ENCODE data around the gene CDK11A.
"Not testable (repeated sequence)": the region's sequence is repeated elsewhere in the genome, so short reads cannot be mapped to it uniquely, and the experiment has no call there.

The CDK11A gene

GRCh38 chr1:1754051-1754815, 30.1 kb upstream of the CDK11A start:
- no peak for DNase-seq (ENCODE audit: low spot score)

- DNase-seq (ENCODE audit: low spot score): no peak
Measured at GRCh38 chr1:1753607-1754005, 29.4 kb upstream of the CDK11A start.

- DNase-seq (ENCODE audit: low spot score): no peak
Measured at GRCh38 chr1:1752636-1753606, 28.8 kb upstream of the CDK11A start.

GRCh38 chr1:1752190-1752589, 28.0 kb upstream of the CDK11A start:
- no peak for DNase-seq (ENCODE audit: low spot score)

GRCh38 chr1:1749941-1750340, 25.8 kb upstream of the CDK11A start:
- not testable (repeated sequence) for DNase-seq (ENCODE audit: low spot score)

- no peak for DNase-seq (ENCODE audit: low spot score)
Measured at GRCh38 chr1:1748686-1749321, 24.6 kb upstream of the CDK11A start.

GRCh38 chr1:1746566-1746909, 22.4 kb upstream of the CDK11A start:
- not testable (repeated sequence) for DNase-seq (ENCODE audit: low spot score)

GRCh38 chr1:1745651-1746565, 21.8 kb upstream of the CDK11A start:
- peak; percentile 46 for DNase-seq (ENCODE audit: low spot score)

- DNase-seq (ENCODE audit: low spot score): not testable (repeated sequence)
Measured at GRCh38 chr1:1742529-1742928, 18.4 kb upstream of the CDK11A start.

- DNase-seq (ENCODE audit: low spot score): not testable (repeated sequence)
Measured at GRCh38 chr1:1741013-1741412, 16.9 kb upstream of the CDK11A start.

GRCh38 chr1:1738799-1739337, 14.7 kb upstream of the CDK11A start:
- DNase-seq (ENCODE audit: low spot score): not testable (repeated sequence)

- not testable (repeated sequence) for DNase-seq (ENCODE audit: low spot score)
Measured at GRCh38 chr1:1737675-1738590, 13.8 kb upstream of the CDK11A start.

- DNase-seq (ENCODE audit: low spot score): no peak
Measured at GRCh38 chr1:1732381-1732780, 8.2 kb upstream of the CDK11A start.

GRCh38 chr1:1730870-1731269, 6.7 kb upstream of the CDK11A start:
- DNase-seq (ENCODE audit: low spot score): no peak

GRCh38 chr1:1730230-1730629, 6.1 kb upstream of the CDK11A start:
- not testable (repeated sequence) for DNase-seq (ENCODE audit: low spot score)

GRCh38 chr1:1729116-1729816, 5.1 kb upstream of the CDK11A start:
- not testable (repeated sequence) for DNase-seq (ENCODE audit: low spot score)

GRCh38 chr1:1728308-1729005, 4.3 kb upstream of the CDK11A start:
- DNase-seq (ENCODE audit: low spot score): peak; percentile 6

- not testable (repeated sequence) for DNase-seq (ENCODE audit: low spot score)
Measured at GRCh38 chr1:1727131-1727651, 3.0 kb upstream of the CDK11A start.
